ENCODE results near the gene ARFGEF2. TPM values are rescaled to one million over a fixed set of nuclear protein-coding genes. Genes with fewer than 3 reads are reported as not detected.

ARFGEF2 gene
- polyA plus RNA-seq, 6 donors from 2014 or later, result 3.9 to 18.4 (median 12.1) TPM

DNA sequence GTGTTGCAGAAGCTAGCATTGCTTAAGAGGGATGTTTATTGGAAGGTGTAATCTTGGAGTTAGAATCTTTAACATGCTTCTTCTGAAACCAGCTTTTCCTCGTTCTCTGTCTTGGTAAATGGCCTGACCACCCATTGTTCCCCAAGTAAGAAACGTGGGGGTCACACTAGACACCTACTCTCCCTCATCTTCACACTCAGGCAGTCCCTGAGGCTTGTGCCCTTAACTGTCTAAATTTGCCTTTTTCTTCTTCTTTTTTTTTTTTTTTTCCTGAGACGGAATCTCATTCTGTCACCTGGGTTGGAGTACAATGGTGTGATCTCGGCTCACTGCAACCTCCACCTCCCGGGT lies 16.2 kb upstream of the ARFGEF2 start:
- Mint-ChIP-seq H3K27ac (no peak overlapping the region), H3K9me3 (peaks cover 0 to 11% (median 5%) of the 10 kb centered on the region in 7 donors), H3K36me3 (peaks cover 0 to 4% of the 10 kb centered on the region in 2 donors)

GRCh38 chr20:48906221-48906877 lies 15.2 kb upstream of the ARFGEF2 start:
- DNase-seq (no peak), ATAC-seq (ENCODE audit: low read depth in 2 of 2) (no peak)
- Mint-ChIP-seq H3K36me3 (peaks cover 0 to 4% of the 10 kb centered on the region in 2 donors), H3K4me3 (peak overlapping the region in 1 of 8 donors; percentile 68), H3K4me1 (peaks cover 14 to 21% (median 20%) of the 10 kb centered on the region in 3 donors), H3K27ac (peak overlapping the region in 2 of 6 donors; percentile 6 to 8), H3K9me3 (peaks cover 0 to 15% (median 5%) of the 10 kb centered on the region in 7 donors), H3K27me3 (no peaks in the 10 kb centered on the region)

More for the DNA sequence above, 16.2 kb upstream of the ARFGEF2 start:
- ATAC-seq (ENCODE audit: low read depth in 2 of 2) (no peak), DNase-seq (no peak)
- Mint-ChIP-seq H3K4me3 (no peak overlapping the region), H3K27me3 (no peaks in the 10 kb centered on the region), H3K4me1 (peaks cover 9 to 18% (median 10%) of the 10 kb centered on the region in 3 donors)

DNA sequence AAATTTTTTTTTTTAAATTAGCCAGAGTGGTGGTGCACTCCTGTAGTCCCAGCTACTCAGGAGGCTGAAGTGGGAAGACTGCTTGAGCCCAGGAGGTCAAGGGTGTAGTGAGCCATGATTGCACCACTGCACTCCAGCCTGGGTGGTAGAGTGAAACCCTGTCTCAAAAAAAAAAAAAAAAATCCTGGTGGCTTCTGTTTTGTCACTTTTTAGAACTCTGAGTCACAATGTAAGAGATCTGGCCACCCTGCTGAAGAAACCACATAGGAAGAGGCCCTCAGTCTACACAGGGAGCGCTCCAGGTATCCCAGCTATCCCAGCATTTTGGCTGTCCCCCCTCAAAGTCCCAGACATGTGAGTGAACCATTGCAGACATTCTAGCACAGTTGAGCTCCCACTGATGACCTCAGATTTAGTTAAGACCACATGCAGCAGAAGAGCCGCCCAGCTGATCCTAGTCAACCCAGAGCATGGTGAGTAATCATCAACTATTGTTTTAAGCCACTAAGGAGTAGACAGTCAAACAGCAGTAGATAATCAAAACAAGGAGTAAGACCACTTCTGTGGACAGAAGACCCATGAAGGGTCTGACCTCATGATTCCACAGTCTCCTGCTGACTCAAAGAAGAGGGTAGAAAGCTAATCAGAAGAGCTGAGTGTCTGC lies 12.7 kb upstream of the ARFGEF2 start:
- Mint-ChIP-seq H3K9me3 (peaks cover 0 to 15% (median 5%) of the 10 kb centered on the region in 7 donors), H3K4me1 (peaks cover 31 to 43% (median 41%) of the 10 kb centered on the region in 3 donors), H3K27me3 (no peaks in the 10 kb centered on the region), H3K36me3 (peaks cover 0 to 4% of the 10 kb centered on the region in 2 donors), H3K27ac (no peak overlapping the region), H3K4me3 (no peak overlapping the region)
- ATAC-seq (ENCODE audit: low read depth in 2 of 2), result no peak
- no peak for DNase-seq

DNA sequence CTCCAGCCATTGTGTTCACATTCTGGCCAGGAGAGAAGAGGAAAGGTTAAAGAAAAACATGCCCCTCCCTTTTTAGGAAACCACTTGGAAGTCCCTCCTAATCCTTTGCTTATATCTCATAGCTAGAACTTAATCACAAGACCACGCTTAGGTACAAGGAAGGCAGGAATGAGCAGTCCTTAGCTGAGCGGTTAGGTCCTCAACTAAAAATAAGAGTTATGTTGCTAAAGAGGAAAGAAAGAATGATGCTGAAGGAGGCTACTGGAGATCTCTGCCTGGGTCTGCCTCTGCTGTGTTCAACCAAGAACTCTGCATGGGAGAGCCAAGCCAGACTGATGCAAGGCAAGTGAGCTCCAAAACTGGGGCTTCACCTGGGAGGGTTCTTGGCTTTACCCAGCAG lies 11.6 kb upstream of the ARFGEF2 start:
- no peaks in the 10 kb centered on the region for H3K27me3 Mint-ChIP-seq
- H3K27ac Mint-ChIP-seq, result peak overlapping the region in 3 of 6 donors; percentile 39 to 86 (median 70)
- H3K4me3 Mint-ChIP-seq, result no peak overlapping the region
- DNase-seq, result no peak
- H3K4me1 Mint-ChIP-seq, result peaks cover 27 to 38% (median 36%) of the 10 kb centered on the region in 3 donors
- peaks cover 0 to 15% (median 5%) of the 10 kb centered on the region in 7 donors for H3K9me3 Mint-ChIP-seq
- peaks cover 0 to 4% of the 10 kb centered on the region in 2 donors for H3K36me3 Mint-ChIP-seq
- ATAC-seq (ENCODE audit: low read depth in 2 of 2), result no peak

GRCh38 chr20:48910347-48910781 lies 11.1 kb upstream of the ARFGEF2 start:
- Mint-ChIP-seq H3K4me3 (no peak overlapping the region), H3K9me3 (peaks cover 0 to 15% (median 5%) of the 10 kb centered on the region in 7 donors), H3K27me3 (no peaks in the 10 kb centered on the region), H3K36me3 (peaks cover 0 to 4% of the 10 kb centered on the region in 2 donors), H3K27ac (peak overlapping the region in 3 of 6 donors; percentile 60 to 86 (median 70)), H3K4me1 (peaks cover 23 to 36% (median 31%) of the 10 kb centered on the region in 3 donors)
- ATAC-seq (ENCODE audit: low read depth in 2 of 2) (no peak), DNase-seq (no peak)

DNA sequence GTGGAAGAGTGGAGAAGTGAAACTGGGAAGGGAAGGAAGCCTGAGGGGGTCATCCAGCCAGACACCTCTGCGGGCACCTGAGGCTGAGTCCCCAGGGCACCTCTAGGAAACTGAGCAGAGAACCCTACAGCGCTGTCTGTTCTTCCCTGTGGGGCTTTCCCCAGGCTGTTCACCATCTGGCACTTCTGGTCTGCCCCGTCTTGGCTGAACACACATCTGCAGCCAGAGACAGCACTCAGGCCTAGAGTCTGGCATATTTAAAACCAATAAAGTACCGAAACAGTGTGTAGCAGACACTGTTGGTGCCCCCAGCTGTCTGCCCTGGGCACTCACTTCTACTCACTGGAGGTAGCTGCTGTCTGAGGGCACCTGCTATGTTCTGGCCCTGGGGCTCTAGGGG lies 9.4 kb upstream of the ARFGEF2 start:
- H3K4me1 Mint-ChIP-seq, result peaks cover 23 to 36% (median 31%) of the 10 kb centered on the region in 3 donors
- peaks cover 0 to 4% of the 10 kb centered on the region in 2 donors for H3K36me3 Mint-ChIP-seq
- H3K27ac Mint-ChIP-seq, result peak overlapping the region; percentile 14 to 95 (median 76)
- peak overlapping the region in 5 of 8 donors; percentile 0 to 77 (median 24) for H3K4me3 Mint-ChIP-seq
- ATAC-seq (ENCODE audit: low read depth in 2 of 2) (peak; percentile 96 to 98), DNase-seq (peak; percentile 70)
- H3K9me3 Mint-ChIP-seq, result peaks cover 0 to 15% (median 5%) of the 10 kb centered on the region in 7 donors
- H3K27me3 Mint-ChIP-seq, result no peaks in the 10 kb centered on the region

DNA sequence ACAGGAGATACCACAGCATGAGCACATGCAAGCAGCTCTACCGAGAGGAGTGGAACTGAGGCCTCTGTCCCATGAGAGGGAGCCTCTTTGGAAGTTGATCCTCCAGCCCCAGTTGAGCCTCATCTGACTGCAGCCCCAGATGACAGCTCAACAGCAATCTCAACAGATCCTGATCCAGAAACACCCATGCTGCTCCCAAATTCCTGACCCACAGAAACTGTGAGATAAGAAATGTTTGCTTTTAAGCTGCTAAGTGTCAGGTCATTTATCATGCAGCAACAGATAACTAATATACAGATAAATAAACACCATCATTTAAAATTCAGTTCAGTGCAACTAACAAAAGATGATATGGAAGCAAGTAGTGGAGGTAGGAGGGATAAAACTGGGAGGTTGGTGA lies 4.8 kb upstream of the ARFGEF2 start:
- no peaks in the 10 kb centered on the region for H3K36me3 Mint-ChIP-seq
- no peak for ATAC-seq (ENCODE audit: low read depth in 2 of 2)
- peaks cover 29 to 36% (median 33%) of the 10 kb centered on the region in 3 donors for H3K4me1 Mint-ChIP-seq
- no peak overlapping the region for H3K4me3 Mint-ChIP-seq
- H3K9me3 Mint-ChIP-seq, result peaks cover 0 to 4% (median 0%) of the 10 kb centered on the region in 7 donors
- DNase-seq, result no peak
- H3K27ac Mint-ChIP-seq, result no peak overlapping the region
- H3K27me3 Mint-ChIP-seq, result no peaks in the 10 kb centered on the region

GRCh38 chr20:48919336-48919881 lies 2.1 kb upstream of the ARFGEF2 start:
- H3K36me3 Mint-ChIP-seq, result no peaks in the 10 kb centered on the region
- H3K4me3 Mint-ChIP-seq, result peak overlapping the region in 5 of 8 donors; percentile 5 to 94 (median 47)
- H3K27ac Mint-ChIP-seq, result peak overlapping the region in 4 of 6 donors; percentile 54 to 99 (median 82)
- H3K9me3 Mint-ChIP-seq, result peaks cover 0 to 4% (median 0%) of the 10 kb centered on the region in 7 donors
- H3K27me3 Mint-ChIP-seq, result no peaks in the 10 kb centered on the region
- peaks cover 34 to 41% (median 37%) of the 10 kb centered on the region in 3 donors for H3K4me1 Mint-ChIP-seq
- DNase-seq, result no peak
- no peak for ATAC-seq (ENCODE audit: low read depth in 2 of 2)

DNA sequence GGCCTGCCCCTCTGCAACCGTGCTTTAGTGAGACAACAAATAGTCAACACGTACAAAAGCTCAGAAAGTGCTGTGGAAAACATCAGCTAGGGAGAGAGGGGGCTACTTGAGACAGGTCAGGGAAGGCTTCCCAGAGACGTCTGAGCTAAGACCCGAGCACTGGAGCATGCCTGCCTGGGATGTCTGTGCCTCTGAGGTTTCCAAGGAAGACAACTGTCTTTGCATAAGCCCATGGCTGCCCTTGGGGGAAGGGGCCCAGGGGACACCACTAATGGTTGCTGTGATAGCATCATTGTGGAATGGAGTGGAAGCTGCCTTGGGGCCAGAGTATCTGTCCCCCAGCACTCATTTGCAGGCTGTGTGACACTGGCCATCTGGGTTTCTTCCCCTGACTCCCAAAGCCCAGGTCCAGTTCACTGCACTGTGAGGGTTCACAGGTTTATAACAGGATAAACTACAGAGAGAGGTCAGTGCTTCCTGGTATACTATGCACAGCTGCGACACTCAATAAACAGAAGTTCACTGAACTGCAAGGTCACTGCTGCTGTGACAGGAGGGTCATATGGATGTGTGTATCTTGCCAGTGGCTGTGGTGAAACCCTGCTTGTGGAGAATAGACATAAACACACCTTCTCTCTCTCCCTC lies 1.5 kb upstream of the ARFGEF2 start:
- Mint-ChIP-seq H3K4me3 (peak overlapping the region; percentile 89 to 99 (median 95)), H3K9me3 (peaks cover 0 to 4% (median 0%) of the 10 kb centered on the region in 7 donors), H3K36me3 (no peaks in the 10 kb centered on the region), H3K27ac (peak overlapping the region; percentile 92 to 100 (median 98)), H3K27me3 (no peaks in the 10 kb centered on the region), H3K4me1 (peaks cover 39 to 47% (median 43%) of the 10 kb centered on the region in 3 donors)
- ATAC-seq (ENCODE audit: low read depth in 2 of 2), result no peak
- no peak for DNase-seq

GRCh38 chr20:48920527-48921167 lies 864 bp upstream of the ARFGEF2 start:
- ATAC-seq (ENCODE audit: low read depth in 2 of 2) (no peak), DNase-seq (no peak)
- H3K27me3 Mint-ChIP-seq, result no peaks in the 10 kb centered on the region
- H3K4me3 Mint-ChIP-seq, result peak overlapping the region; percentile 89 to 99 (median 95)
- H3K36me3 Mint-ChIP-seq, result no peaks in the 10 kb centered on the region
- H3K27ac Mint-ChIP-seq, result peak overlapping the region; percentile 98 to 100 (median 98)
- H3K4me1 Mint-ChIP-seq, result peaks cover 42 to 51% (median 50%) of the 10 kb centered on the region in 3 donors
- peaks cover 0 to 4% (median 0%) of the 10 kb centered on the region in 7 donors for H3K9me3 Mint-ChIP-seq

- peak overlapping the region; percentile 91 to 97 (median 94) for H3K4me3 Mint-ChIP-seq
- H3K9me3 Mint-ChIP-seq, result peaks cover 0 to 4% (median 0%) of the 10 kb centered on the region in 7 donors
- H3K27me3 Mint-ChIP-seq, result no peaks in the 10 kb centered on the region
- peak overlapping the region; percentile 98 to 100 (median 98) for H3K27ac Mint-ChIP-seq
- no peaks in the 10 kb centered on the region for H3K36me3 Mint-ChIP-seq
- H3K4me1 Mint-ChIP-seq, result peaks cover 56 to 66% (median 65%) of the 10 kb centered on the region in 3 donors
- peak; percentile 47 to 49 for ATAC-seq (ENCODE audit: low read depth in 2 of 2)
- DNase-seq, result no peak
These were observed 641 bp downstream of the ARFGEF2 start for GRCh38 chr20:48921883-48922820.

All from naive B cell (primary cell).